ENCODE measurements around the gene VPS8.

DNA sequence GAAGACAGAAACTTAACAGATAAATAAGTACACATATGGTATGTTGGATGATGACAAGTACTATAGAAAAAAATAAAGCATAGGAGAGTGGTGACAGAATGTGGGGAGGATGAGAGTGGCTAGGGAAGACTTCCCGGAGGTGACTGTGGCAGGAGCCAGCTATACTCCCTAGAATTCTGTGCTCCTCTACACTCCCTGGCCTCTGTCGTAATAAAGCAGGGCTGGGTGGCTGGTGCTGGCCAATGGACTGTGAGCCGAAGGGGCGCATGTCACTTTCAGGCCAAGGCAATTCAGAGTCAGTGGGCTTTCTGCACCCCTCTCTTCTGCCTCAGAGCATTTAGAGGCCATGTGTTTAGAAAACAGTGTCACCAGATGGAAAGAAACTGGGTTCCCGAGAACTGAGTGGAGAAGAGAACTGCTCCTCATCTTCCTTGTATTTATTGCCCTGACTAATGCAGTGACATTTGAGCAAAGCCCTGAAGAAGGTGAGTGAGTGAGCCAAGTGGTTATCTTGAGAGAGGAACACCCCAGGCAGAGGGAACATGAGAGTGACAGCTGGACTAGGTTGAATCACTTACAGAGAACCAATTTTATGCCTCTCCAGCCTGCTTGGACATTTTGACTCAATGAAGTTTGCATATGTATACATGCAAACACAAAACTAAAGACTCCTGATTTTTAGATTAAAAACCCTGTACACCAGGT is 5.2 kb upstream of the VPS8 start:
- no peak for TF ChIP-seq EP300 (IDR thresholded peaks at IDR 0.05)
- TF ChIP-seq, protein P1, sequence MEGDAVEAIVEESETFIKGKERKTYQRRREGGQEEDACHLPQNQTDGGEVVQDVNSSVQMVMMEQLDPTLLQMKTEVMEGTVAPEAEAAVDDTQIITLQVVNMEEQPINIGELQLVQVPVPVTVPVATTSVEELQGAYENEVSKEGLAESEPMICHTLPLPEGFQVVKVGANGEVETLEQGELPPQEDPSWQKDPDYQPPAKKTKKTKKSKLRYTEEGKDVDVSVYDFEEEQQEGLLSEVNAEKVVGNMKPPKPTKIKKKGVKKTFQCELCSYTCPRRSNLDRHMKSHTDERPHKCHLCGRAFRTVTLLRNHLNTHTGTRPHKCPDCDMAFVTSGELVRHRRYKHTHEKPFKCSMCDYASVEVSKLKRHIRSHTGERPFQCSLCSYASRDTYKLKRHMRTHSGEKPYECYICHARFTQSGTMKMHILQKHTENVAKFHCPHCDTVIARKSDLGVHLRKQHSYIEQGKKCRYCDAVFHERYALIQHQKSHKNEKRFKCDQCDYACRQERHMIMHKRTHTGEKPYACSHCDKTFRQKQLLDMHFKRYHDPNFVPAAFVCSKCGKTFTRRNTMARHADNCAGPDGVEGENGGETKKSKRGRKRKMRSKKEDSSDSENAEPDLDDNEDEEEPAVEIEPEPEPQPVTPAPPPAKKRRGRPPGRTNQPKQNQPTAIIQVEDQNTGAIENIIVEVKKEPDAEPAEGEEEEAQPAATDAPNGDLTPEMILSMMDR (IDR thresholded peaks at IDR 0.05): no peak
